NT2/D1 (cell line): Measurements from ENCODE around the gene HSF5.

Experiments
- YY1 ChIP-seq: IDR thresholded peaks from 2 replicates; pipeline ENCODE4 v1.6.1; 2011; ENCODE audit not compliant: insufficient read length, insufficient read depth
- ZNF274 ChIP-seq: IDR thresholded peaks from 2 replicates; pipeline ENCODE4 v1.6.1; 2011; ENCODE audit warnings: mild to moderate bottlenecking, low read depth, low read length

DNA sequence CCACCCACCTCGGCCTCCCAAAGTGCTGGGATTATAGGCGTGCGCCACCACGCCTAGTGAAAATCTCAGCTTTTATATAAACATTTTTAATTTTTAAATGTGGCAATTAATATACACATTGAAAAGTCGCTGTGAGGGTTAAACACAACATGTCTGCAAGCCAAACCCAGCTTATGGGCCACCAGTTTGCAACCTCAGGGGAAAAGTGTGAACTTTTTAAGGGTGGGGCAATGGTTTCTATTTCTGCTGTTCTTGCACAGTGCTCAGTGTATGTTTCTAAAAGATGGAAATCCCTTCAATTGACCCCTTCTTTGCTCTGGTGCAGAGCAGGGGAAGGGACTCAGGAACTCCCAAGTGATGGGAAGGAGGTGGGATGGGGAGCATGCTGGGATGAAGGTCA is 117.9 kb downstream of the HSF5 start:
- TF ChIP-seq YY1 = no peak
- TF ChIP-seq ZNF274 = no peak
